DOHH2 (cell line): ENCODE measurements around the gene MYO5A.

ENCODE experiments used
- H3F3A ChIP-seq: fragments of 200-600 bp; sonication (generic), shearing (Covaris generic); 2 replicates; pipeline ENCODE4 v1.6.0; 2016; ENCODE audit warnings: antibody characterized with exemption, mild to moderate bottlenecking; ENCODE audit not compliant: control insufficient read depth, insufficient read depth
- H3K27ac ChIP-seq: fragments of 200-600 bp; sonication (generic); 2 replicates; pipeline ENCODE4 v1.5.1; 2014; ENCODE audit warnings: low read depth, mild to moderate bottlenecking, low read length, moderate library complexity
- H3K27me3 ChIP-seq: fragments of 200-600 bp; sonication (generic); 2 replicates; pipeline ENCODE4 v1.6.1; 2014; ENCODE audit warnings: mild to moderate bottlenecking, low read length, mixed read lengths; ENCODE audit not compliant: control insufficient read depth
- H3K36me3 ChIP-seq: fragments of 200-600 bp; sonication (generic); 2 replicates; pipeline ENCODE4 v1.6.1; 2014; ENCODE audit warnings: mild to moderate bottlenecking, low read length, moderate library complexity, mixed read lengths; ENCODE audit not compliant: control insufficient read depth
- H3K4me1 ChIP-seq: fragments of 200-600 bp; sonication (generic); 2 replicates; pipeline ENCODE4 v1.6.1; 2014; ENCODE audit warnings: mild to moderate bottlenecking, low read length, mixed read lengths; ENCODE audit not compliant: control insufficient read depth
- H3K4me2 ChIP-seq: fragments of 200-600 bp; sonication (generic); 2 replicates; pipeline ENCODE4 v1.6.0; 2014; ENCODE audit warnings: mild to moderate bottlenecking, low read length, moderate library complexity
- H3K4me3 ChIP-seq: fragments of 200-600 bp; sonication (generic); 2 replicates; pipeline ENCODE4 v1.5.1; 2014; ENCODE audit warnings: mild to moderate bottlenecking, low read length, mixed read lengths
- H3K79me2 ChIP-seq: fragments of 200-600 bp; sonication (generic); 2 replicates; pipeline ENCODE4 v1.6.1; 2014; ENCODE audit warnings: mild to moderate bottlenecking, low read length, mixed read lengths; ENCODE audit not compliant: control insufficient read depth
- H3K9me2 ChIP-seq: fragments of 200-600 bp; sonication (generic); replicated peaks from 2 replicates; pipeline ENCODE4 v1.6.1; 2014; ENCODE audit warnings: mild to moderate bottlenecking, low read length, mixed read lengths; ENCODE audit not compliant: control insufficient read depth
- H3K9me3 ChIP-seq: fragments of 200-600 bp; sonication (generic); 2 replicates; pipeline ENCODE4 v1.6.1; 2014; ENCODE audit warnings: antibody characterized with exemption, low read length, mixed read lengths; ENCODE audit not compliant: control insufficient read depth, insufficient read depth
- H4K20me1 ChIP-seq: fragments of 200-600 bp; sonication (generic); 2 replicates; pipeline ENCODE4 v1.6.0; 2014; ENCODE audit warnings: low read depth, mild to moderate bottlenecking, antibody characterized with exemption, low read length, moderate library complexity; ENCODE audit not compliant: control insufficient read depth, insufficient read depth
- CTCF ChIP-seq: fragments of 200-600 bp; sonication (generic); IDR thresholded peaks from one replicate; pipeline ENCODE4 v1.5.1; 2014; ENCODE audit warnings: antibody characterized with exemption, mild to moderate bottlenecking, low read depth, low read length; ENCODE audit not compliant: poor library complexity, severe bottlenecking
- EZH2phosphoT487 ChIP-seq: fragments of 200-600 bp; sonication (generic); IDR thresholded peaks from 2 replicates; pipeline ENCODE4 v1.6.1; 2017; ENCODE audit warnings: borderline replicate concordance, mild to moderate bottlenecking, antibody characterized with exemption, low read length, moderate library complexity, mixed read lengths

MYO5A gene

DNA sequence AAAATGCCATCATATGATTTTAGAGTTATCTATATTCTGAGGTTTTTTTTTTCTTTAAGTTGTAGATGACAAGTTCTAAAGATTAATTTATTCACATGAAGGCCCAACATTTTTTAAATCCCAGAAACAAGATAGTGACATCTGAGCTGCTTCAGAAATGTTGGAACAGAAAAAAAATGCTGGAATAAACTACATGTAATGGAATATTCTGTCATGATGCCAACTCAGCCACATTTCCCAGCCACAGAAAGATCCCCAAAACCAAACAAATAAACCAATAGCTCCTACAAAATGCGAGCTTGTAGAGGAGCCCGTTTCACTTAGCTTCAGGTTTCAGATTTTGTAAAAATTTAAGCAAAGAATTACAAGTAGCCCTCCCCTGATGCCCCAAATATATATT, 122.1 kb downstream of the MYO5A start:
- H3F3A ChIP-seq: peaks cover 3% of the 10 kb centered on the region; the same call in 1 of the 2 replicates
- H3K4me1 ChIP-seq: no peaks in the 10 kb centered on the region
- H3K9me3 ChIP-seq: no peaks in the 10 kb centered on the region
- no peak overlapping the region for H3K4me3 ChIP-seq
- H3K27me3 ChIP-seq: no peaks in the 10 kb centered on the region
- no peak overlapping the region for H3K27ac ChIP-seq
- H4K20me1 ChIP-seq: no peaks in the 10 kb centered on the region
- no peak for TF ChIP-seq CTCF
- TF ChIP-seq EZH2phosphoT487: no peak
- no peaks in the 10 kb centered on the region for H3K79me2 ChIP-seq
- no peak overlapping the region for H3K4me2 ChIP-seq
- peaks cover 4% of the 10 kb centered on the region for H3K36me3 ChIP-seq
- no peaks in the 10 kb centered on the region for H3K9me2 ChIP-seq

DNA sequence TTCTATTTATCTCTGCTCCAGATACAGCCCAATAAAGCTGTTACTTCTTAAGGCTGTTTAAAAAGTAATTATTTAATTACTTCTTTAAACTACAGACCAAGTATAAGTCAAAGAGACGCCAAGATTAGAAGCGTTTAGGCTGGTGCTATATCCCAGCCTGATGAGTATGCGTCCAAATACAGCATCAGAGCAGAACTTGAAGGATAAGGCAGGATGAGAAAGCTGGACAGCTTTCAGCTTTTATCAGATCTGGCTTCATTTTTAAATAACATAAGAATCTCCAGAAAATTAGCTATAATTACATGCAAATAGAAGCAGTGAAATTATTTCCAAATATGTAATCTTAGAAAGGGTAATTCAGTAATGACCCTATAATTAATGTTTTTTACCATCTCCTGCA, 122.8 kb downstream of the MYO5A start:
- Histone ChIP-seq H3K27ac (no peak overlapping the region), H3K4me2 (no peak overlapping the region), H3K27me3 (no peaks in the 10 kb centered on the region), H4K20me1 (no peaks in the 10 kb centered on the region), H3K4me3 (no peak overlapping the region), H3K9me2 (no peaks in the 10 kb centered on the region), H3K4me1 (no peaks in the 10 kb centered on the region), H3K36me3 (peaks cover 4% of the 10 kb centered on the region), H3F3A (peaks cover 3% of the 10 kb centered on the region; the same call in 1 of the 2 replicates), H3K9me3 (no peaks in the 10 kb centered on the region), H3K79me2 (no peaks in the 10 kb centered on the region)
- TF ChIP-seq CTCF (no peak), EZH2phosphoT487 (no peak)

GRCh38 chr15:52397118-52397517, 131.6 kb downstream of the MYO5A start:
- no peaks in the 10 kb centered on the region for H3K9me3 ChIP-seq
- no peak overlapping the region for H3K4me3 ChIP-seq
- H3K79me2 ChIP-seq: no peaks in the 10 kb centered on the region
- no peaks in the 10 kb centered on the region for H3F3A ChIP-seq
- H3K36me3 ChIP-seq: 0 out of 2 replicates have a peak, but pooled peaks cover 3% of the 10 kb centered on the region
- no peaks in the 10 kb centered on the region for H4K20me1 ChIP-seq
- H3K27me3 ChIP-seq: no peaks in the 10 kb centered on the region
- no peak for TF ChIP-seq CTCF
- no peak for TF ChIP-seq EZH2phosphoT487
- H3K27ac ChIP-seq: no peak overlapping the region
- no peaks in the 10 kb centered on the region for H3K9me2 ChIP-seq
- H3K4me2 ChIP-seq: no peak overlapping the region
- peaks cover 5% of the 10 kb centered on the region; the same call in 1 of the 2 replicates for H3K4me1 ChIP-seq

DNA sequence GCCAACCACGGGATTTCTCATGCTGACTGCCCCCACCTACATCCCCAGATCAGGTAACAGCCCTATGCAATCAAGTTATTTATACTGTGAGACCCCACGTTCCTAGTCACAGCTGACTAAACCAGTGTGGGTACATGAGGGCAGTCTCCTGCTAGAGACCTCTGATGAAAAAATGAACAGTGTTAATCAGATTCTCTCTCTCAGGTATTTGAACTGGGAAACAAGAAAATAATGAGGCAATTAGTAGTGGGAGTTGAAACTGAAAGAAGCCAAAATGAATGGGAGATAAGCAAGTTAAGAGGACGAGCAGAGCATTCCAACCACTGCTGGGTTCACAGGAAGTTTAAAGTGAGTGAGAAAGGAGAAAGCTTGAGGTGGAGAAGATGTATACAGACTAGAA, 134.6 kb downstream of the MYO5A start:
- Histone ChIP-seq H3K36me3 (0 out of 2 replicates have a peak, but pooled peaks cover 6% of the 10 kb centered on the region), H3K4me2 (no peak overlapping the region), H3K9me3 (no peaks in the 10 kb centered on the region), H3K27me3 (no peaks in the 10 kb centered on the region), H3F3A (no peaks in the 10 kb centered on the region), H4K20me1 (no peaks in the 10 kb centered on the region), H3K79me2 (no peaks in the 10 kb centered on the region), H3K27ac (no peak overlapping the region), H3K4me1 (peaks cover 5% of the 10 kb centered on the region; the same call in 1 of the 2 replicates), H3K4me3 (no peak overlapping the region), H3K9me2 (no peaks in the 10 kb centered on the region)
- TF ChIP-seq CTCF (no peak), EZH2phosphoT487 (no peak)
